ENCODE data around the gene SLA2.
A peak's percentile ranks its signal among the peaks of the same experiment; 100 is the strongest.

- TF ChIP-seq CTCF (IDR thresholded peaks at IDR 0.05) (peak; percentile 95), POLR2AphosphoS5 (IDR thresholded peaks at IDR 0.05; ENCODE audit: low read depth, low read length) (peak; percentile 86), TCF7L2 (IDR thresholded peaks at IDR 0.05; ENCODE audit: low read depth, low read length) (peak; percentile 89), SIN3A (IDR thresholded peaks at IDR 0.05; ENCODE audit: borderline replicate concordance, insufficient read depth, low read depth, low read length) (peak; percentile 56; the same call in 1 of the 2 replicates)
Measured at GRCh38 chr20:36605399-36606157, 40.4 kb downstream of the SLA2 start, which contains the start of gene RAB5IF.
